GM21825 (cell line): ENCODE results near the gene PVALEF.
"Not testable (repeated sequence)": the region's sequence is repeated elsewhere in the genome, so short reads cannot be mapped to it uniquely, and the experiment has no call there.

Experiments
- ATAC-seq: cut with Tn5 transposase; IDR thresholded peaks from one replicate; pipeline ENCODE4 v1.9.1; 2021; ENCODE audit warnings: mild to moderate bottlenecking, moderate library complexity; ENCODE audit not compliant: unreplicated experiment

Gene PVALEF

DNA sequence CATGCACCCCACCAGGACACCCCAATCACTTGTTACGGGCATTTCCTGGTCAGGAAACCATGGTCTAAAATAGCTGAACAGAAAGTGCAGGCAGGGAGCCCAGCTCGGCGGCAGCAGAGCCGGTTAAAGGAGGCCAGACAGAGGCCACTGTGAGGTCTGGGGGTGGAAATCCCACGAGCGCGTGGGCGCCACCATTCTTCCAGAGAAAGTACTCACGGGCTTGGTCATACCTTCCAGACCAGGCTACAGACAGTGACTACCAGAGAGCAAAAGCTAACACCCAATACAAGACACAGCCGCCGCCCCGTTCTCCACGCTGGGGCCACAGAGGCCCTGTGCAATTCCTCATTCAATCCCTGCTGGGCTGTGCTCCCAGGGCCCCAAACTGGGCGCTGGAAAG lies 45.6 kb downstream of the PVALEF start:
- ATAC-seq, result no peak

DNA sequence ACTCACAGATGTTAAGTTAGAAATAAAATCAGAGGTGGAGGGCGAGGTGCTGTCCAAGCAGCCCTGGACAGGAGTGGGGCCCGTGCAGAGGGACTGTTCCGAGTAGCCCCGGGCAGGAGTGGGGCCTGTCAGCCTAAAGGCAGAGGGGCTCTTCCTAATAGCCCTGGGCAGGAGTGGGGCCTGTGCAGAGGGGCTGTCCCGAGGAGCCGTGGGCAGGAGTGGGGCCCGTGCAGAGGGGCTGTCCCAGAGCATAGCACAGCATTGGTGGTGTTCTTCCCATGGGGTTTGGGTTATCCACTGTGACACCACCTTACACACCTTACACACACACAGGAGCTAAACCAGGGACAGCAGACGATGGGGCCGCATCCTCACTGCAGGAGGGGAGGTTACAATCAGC lies 47.1 kb downstream of the PVALEF start:
- ATAC-seq, result no peak

DNA sequence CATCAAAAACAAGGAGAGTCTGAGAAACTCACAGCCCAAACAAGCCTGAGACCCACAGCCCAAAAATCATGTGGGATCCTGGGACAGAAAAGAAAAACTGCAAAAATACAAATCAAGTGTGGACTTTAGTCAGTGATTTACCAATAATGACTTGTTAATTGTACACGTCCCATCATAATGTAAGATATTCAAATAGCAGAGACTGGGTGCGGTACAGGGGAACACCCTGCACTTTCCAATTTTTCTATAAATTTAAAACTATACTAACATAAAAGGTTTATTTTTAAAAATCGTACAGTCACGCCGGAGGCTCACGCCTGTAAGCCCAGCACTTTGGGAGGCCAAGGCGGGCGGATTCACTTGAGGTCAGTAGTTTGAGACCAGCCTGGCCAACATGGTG lies 48.7 kb downstream of the PVALEF start:
- no peak for ATAC-seq

DNA sequence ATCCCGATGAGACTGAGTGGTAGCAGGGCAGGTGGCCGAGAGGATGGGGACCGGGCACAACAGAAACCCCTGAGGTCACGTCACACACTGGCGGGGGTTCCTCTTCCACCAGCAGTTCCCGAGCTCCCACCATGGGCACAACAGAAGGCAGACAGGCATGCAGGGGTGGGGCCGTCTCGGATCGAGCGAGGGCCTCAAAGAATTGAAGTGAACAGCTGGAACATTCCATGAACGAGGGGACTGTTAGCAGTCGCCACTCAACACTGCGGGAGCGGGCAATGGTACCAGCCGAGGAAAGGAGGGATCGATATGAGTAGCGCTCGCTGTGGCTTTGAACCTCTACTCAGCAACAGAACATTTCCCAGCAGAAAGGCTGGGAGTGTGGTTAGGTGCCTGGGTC lies 52.2 kb downstream of the PVALEF start:
- ATAC-seq, result no peak

DNA sequence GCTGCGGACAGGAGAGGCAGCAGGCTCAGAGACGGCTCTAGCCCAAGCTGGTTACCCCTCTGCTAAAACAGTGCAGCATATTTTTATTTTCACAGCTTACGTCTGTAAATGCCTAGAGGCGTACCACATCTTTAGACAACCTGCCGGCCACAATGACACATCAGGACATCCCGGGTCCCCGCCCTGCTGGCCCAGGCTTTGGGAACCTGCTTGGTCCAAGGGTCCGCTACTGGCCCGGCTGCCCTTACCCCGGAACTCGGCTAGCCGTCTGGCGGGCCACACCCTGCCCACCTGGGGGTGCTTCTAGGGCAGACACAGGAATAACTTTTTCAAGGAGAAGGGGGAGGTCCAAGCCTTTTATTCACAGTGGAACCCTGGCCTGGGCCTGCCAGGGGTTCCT lies 53.2 kb downstream of the PVALEF start:
- no peak for ATAC-seq

DNA sequence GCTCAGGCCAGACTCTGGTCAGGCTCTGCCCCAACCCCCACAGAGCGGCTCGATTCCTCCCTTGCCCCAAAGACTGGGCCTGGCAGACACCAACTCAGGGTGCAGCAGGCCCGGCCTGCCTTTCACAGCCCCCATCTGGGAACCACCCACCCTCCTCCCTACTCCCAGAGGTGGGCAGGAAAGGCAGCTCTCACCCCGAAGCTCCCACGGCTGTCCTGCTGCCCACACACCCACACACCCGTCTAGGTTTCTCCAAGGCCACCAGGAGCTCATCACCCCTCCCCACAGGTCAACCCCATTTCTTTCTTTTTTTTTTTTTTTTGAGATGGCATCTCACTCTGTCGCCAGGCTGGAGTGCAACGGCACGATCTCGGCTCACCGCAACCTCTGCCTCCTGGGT lies 53.7 kb downstream of the PVALEF start:
- ATAC-seq, result no peak

DNA sequence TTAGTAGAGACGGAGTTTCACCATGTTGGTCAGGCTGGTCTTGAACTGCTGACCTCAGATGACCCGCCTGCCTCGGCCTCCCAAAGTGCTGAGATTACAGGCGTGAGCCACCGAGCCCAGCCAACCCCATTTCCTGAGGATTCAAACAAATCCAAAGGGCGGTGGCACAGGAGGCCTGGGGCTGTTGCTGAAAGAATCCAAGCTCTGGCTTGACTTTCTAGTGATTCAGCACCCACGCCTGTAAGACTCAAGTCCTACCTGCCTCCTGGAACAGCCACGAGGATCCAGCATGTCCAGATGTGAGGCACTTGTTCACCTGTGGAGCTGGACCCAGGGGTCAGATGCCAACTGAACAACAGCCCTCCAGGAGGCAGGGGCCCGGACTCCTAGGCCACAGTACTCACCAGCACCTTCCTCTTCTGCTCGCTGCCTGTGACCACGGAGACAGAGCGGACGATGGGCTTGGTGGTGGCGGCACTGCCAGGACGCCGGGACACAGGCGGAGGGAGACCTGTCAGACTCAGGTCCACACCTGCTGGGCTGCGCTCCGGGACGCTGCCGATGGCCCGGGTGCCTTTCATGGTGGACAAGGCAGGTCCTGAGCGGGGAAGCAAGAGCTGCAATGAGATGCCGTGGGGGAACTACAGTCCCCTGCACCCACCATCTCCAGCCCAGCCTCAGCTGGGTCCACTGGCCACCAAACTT lies 54.3 kb downstream of the PVALEF start:
- ATAC-seq, result no peak

DNA sequence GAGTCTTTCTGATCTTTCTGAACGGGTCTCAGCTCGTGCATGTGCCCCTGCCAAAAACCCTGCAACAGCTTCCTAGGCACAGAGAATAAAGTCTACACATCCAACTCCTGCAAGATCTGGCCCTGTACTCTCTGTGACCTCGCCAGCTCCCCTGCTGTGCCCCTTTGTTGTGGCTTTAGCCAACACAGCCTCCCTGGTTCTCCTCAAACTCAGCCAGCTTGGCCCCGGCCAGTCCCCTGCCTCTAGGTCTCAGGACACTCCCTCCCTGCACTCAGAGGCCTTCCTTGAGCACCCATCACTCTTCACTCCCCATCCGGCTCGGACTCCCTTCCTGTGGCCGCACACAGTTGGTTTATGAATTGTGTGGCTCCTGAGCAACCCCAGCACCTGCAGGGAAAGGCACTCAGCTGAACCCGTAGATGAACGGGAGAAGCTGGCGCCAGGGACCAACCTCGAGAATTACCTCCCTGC lies 56.1 kb downstream of the PVALEF start:
- ATAC-seq, result no peak

DNA sequence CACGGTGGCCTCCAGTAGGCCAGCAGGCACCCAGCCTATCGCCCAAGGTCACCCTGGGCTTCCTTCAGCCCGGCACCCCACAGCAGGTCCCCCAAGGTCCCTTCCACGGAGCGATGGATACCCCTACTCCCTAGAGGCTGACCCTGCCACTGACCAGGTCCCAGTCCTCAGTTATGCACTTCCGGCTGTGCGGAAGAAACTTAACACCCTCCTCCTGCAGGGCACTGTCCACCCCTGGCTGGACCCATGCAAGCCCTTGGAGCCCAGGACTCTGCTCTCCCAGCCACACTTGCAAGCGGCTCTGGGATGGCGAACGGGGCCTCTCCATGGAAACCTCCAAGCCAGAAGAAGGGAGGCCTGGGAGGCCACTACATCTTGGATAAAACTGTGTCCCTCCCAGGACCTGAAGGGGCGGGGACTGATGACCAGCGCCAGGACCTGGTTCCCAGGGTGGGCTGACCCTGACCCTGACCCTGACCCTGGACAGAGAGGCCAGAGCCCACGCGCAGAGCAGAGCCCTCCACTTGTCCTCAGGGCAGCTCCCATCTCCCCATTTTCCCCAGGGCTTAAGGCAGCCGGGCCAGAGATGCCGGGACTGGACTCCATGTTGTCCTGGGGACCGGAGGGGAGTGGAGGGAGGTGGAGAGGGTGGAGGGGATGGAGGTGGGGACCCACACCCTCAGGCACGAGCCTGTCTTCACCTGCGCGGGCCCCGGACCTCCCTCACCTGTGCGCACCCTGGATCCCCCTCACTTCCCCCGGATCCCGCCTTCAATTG lies 56.7 kb downstream of the PVALEF start:
- no peak for ATAC-seq

DNA sequence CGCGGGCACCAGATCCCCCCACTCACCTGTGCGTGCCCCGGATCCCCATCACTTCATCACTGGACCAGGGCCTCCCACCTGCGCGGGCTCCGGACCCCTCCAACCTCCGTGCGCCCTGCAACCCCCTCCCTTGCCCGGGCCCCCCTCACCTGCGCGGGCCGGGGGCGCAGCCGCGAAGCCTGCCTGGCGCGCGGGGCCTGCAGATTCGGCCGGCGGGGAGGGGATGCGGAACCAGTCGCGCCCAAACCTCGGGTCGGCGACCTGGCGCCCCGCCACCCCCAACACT lies 57.3 kb downstream of the PVALEF start:
- peak; percentile 9 for ATAC-seq

DNA sequence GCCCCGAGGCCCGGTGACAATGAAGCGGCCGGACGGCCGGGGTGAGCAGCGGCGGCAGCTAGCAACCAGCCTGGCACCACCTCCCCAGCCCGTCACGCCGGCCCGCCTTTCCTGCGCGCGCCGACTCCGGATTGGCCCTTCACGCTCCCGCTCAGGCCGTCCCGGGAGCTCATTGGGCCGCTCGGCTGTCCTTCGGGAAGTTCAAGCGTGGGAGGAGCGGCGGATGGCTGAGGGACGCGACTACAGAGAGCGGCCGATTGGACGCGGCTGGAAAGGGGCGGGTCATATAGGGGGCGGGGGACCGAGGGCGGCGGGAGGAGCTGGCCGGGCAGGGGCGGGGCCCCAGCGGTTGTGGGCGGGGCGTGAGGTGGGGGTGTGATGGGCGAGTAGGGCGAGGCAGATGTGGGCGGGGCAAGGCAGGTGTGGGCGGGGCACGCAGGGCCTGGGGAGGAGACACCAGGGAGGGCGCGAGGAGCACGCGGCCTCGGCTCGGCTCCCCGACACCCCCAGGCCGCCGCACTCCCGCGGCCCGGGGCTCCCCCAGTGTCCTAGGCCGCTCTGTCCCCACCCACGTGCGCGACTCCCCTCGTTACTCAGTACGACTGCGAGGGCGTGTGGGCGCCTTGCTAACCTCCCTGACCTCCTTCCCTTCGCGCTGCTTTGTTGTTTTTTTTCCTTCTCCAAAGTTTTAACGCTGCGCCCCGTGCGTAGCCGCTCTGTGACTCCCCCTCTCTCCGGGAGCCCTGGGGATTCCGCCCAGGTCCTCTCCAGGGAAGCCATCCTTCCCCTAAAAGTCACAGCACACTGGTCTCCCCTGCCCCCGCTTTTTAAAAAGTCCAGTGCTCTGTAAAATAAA lies 57.8 kb downstream of the PVALEF start, which contains the start of gene CEP131:
TSS of gene CEP131 (minus strand) at position 60 of the 856 bp plus-strand sequence. CDS start 2,909 bp downstream, outside the sequence.
- peak; percentile 91 for ATAC-seq

DNA sequence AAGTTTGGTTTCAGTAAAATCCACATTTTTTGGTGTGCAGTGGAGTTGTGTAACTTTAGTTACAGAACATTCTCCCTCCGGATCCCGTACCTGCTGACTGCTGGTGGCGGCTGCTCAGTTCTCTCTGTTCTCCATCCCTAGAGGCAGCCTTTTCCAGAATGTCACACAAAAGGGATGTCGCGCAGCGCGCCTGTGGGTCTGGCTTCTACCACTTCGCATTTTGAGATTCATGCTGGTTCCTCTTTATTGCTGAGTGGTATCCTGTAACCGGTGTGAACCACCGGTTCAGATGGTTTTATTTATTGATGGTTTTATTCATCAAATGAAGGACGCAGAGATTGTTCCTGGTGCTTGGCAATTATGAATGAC lies 58.4 kb downstream of the PVALEF start:
- ATAC-seq, result no peak

DNA sequence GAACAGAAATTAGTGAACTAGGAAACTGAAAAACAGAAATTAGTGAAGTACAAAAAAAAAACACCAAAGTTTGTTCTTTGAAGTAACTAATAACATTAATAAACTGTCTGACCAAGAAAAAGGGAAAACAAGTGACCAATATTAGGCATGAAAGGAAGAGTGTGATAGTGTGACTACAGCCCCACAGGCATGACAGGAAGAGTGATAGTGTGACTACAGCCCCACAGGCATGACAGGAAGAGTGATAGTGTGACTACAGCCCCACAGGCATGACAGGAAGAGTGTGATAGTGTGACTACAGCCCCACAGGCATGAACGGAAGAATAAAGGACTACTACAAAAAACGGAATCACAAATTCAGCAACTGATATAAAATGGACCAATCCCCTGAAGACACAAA lies 62.3 kb downstream of the PVALEF start:
- ATAC-seq, result not testable (repeated sequence)

DNA sequence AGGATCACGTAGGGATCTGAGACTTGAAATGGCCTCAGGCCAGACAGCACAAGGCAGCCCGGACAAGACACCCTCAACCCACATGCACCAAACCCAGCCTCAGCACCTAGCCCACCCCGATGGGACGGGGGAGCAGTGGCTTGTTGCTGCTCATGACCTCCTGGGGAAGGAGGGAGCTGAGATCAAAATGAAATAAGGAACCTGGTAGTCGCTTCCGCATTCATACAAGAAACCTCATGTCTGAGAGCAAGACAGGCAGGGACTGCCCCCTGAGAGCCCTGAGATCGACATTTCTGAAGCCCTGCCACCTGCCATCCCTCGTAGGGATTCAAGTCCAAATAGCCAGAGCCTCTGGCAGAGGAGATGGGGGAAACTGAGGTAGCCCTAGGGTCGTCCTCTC lies 63.1 kb downstream of the PVALEF start:
- no peak for ATAC-seq

DNA sequence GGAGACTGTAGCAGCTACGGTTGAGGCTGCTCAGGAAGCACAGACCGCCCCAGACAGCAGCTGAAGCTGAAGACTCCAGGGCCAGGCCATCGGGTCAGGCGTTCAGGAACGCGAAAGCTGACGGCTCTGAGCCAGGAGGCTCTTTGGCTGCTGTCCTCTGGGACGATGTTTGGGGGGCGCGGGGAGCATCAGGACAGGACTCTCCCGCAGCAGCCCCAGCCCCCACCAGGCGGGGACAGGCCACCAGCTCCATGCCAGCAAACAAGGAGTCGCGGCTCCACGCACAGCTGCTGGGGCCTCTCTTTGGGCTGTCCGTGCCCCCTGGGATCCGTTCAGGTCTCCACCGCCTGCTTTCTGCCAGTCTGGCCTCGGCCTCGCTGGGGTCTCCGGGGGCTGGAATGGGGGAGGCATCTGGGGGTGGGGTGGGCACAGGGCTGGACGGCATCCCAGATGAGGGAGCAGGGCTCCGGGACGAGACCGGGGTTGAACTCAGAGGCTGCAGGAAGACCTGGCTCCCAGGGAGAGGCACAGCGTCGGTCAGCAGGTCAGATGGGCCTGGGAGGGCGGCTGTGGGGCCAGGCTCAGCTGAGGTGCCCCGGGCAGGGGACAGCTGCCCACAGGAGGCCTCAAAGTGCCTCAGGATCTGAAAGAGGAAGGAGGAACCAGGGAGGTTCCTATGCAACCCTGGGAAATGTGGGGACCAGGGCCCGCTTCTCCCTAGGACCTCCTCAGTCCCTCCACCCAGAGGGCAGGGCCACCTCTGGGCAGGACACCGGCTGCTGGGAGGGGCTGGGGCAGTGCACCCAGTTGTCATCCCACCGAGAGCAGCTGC lies 63.7 kb downstream of the PVALEF start:
- ATAC-seq, result no peak

DNA sequence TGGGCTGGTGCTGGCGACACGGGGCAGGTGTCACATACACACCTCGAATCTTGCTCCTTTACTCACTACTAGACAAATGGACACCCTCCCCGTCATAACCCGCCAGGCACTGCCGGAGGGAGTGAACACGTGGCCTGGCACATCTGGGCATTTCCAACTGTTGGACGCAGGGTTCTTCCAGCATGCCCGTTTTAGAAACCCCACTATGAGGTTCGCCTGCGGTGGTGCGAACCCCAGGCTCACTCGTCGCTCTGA lies 64.3 kb downstream of the PVALEF start:
- no peak for ATAC-seq

DNA sequence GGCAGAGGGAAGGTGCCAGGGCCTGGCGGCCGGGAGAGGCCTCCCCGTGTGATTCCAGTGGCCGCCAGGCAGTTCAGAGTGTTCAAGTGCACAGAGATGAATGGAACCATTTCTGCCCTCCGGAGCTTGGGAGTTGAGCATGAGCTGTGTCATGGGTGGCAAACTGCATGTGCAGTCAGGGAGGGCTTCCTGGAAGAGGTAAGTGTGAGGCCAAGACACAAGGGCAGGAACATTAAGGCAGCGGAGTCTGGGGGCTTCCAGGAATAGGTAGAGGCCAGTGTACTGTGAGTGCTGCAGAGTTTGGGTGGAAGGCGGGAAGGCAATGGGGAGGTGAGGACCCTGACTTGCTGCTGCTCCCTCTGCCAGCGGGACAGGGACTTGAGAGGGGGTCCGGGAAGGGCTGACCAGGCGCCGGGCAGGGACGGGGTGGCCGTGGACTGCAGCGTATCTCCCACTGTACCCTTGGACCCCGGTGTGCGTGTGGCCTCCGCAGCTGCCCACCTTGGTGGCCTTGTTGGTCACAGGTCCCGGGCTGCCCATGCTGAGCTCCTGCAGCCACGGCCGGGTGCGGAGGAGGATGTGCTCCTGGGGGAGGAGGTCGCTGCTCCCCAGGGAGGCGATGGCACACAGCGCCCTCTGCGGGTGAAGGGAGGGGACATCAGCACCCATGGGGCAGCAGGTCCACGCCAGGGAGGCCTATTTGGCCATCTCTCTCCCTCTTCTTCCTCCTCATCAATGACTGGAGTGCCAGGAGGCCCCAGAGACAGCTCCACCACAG lies 64.9 kb downstream of the PVALEF start:
- no peak for ATAC-seq

DNA sequence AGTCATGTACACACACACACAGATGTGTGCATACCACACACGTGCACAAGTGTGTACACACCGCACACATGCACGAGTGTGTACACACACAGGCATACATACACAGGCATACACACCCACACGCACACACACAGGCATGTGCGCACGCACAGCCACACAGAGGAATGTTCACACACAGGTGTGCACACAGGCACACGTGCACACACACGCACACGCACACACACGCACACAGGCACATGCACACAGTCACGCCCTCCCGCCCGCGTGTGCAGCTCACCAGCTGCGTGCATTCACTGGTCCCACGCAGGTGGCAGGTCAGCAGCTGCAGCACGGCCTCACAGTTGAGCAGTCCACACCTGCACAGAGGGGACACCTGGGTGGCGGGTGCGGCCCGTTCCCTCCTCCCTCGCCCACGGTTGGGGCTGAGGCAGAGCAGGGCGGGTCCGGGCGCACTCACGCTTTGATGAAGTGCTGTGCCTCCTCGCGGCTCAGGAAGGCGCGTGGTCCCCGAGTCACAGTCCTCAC lies 65.9 kb downstream of the PVALEF start:
- ATAC-seq, result no peak

DNA sequence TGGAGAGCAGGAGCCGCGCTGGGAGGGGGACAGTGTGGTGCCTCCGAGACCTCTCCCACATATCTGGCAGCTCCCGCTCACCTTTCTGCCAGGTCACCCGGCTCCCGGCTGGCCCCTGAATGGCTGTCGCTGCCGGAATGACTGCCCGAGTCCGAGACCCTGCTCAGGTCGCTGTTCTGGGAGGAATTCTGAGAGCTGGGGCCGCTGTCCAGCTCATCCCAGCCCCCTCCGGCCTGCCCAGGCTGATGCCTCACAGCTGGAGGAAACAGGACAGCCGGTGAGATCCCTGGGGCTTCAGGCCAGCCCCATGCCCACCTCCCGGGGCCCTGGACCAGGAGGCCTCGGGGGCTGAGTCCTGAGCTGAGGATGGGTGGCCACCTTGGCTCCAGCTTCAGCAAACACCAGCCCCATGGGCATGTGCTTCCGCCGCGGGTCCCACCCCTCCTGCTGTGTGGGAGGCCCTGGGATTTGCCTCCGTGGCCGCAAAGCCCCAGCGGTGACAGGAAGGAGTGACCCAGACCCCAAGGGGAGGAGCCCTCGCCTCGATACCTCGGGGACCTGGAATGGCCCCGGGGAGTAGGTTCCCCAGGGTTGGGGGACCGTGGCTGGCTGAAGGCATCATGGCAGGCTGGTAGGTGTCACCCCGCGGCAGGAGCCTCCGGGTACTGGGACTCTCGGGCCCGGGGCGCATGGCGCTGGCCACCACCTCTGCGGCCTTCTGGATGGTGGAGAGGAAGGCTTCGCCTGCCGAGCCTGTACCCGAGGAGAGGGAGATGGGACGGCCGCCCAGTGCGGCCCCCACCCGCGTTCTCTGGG lies 66.7 kb downstream of the PVALEF start:
- no peak for ATAC-seq
